ENCODE measurements around the gene ZAR1. TPM values are rescaled to one million over a fixed set of nuclear protein-coding genes. Genes with fewer than 3 reads are reported as not detected.

ZAR1 gene
- total RNA-seq, 1 experiment from 2014 or later, result not detected

DNA sequence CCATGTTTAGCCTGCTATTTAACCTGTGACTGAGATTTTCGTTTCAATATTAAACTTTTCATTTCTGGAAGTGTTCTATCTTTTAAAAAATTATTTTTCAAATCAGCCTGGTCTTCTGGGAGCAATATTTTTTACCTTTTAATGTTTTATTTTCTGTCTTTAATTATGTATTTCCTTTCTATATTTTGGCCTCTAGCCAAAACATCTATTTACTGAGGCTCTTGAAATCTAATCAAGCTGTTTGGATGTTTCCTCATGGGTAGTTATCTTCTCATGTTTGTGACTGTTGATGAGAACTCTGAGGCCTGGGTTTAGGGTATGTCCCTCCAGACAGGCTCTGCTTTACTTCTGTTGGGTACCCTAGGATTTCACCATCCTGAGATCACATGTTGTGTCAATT, 17.3 kb upstream of the ZAR1 start:
- H3K9me2 ChIP-seq (ENCODE audit: insufficient read depth), result no peaks in the 10 kb centered on the region
- H3K4me2 ChIP-seq, result no peak overlapping the region
- H3K27ac ChIP-seq, result no peak overlapping the region
- no peaks in the 10 kb centered on the region for H4K20me1 ChIP-seq (ENCODE audit: insufficient read depth)
- ChIA-PET POLR2A (ENCODE audit: unreplicated experiment) (no interaction called here), CTCF (no interaction called here)
- no peaks in the 10 kb centered on the region for H3K27me3 ChIP-seq (ENCODE audit: insufficient read depth, low read depth)
- no peak overlapping the region for H3K4me3 ChIP-seq
- no peaks in the 10 kb centered on the region for H3F3A ChIP-seq (ENCODE audit: insufficient read depth, low read depth)
- intact Hi-C loops (cut with micrococcal nuclease; ENCODE audit: unreplicated experiment), result no loop called here
- no peaks in the 10 kb centered on the region for H3K79me2 ChIP-seq (ENCODE audit: low read depth)
- no peak for DNase-seq
- no TSS peak for BruUV-seq (replicated peaks)
- no peaks in the 10 kb centered on the region for H3K4me1 ChIP-seq (replicated peaks; ENCODE audit: insufficient read depth)
- TF ChIP-seq EZH2 (IDR thresholded peaks at IDR 0.05; ENCODE audit: low read depth), result no peak
- TF ChIP-seq, protein P1, sequence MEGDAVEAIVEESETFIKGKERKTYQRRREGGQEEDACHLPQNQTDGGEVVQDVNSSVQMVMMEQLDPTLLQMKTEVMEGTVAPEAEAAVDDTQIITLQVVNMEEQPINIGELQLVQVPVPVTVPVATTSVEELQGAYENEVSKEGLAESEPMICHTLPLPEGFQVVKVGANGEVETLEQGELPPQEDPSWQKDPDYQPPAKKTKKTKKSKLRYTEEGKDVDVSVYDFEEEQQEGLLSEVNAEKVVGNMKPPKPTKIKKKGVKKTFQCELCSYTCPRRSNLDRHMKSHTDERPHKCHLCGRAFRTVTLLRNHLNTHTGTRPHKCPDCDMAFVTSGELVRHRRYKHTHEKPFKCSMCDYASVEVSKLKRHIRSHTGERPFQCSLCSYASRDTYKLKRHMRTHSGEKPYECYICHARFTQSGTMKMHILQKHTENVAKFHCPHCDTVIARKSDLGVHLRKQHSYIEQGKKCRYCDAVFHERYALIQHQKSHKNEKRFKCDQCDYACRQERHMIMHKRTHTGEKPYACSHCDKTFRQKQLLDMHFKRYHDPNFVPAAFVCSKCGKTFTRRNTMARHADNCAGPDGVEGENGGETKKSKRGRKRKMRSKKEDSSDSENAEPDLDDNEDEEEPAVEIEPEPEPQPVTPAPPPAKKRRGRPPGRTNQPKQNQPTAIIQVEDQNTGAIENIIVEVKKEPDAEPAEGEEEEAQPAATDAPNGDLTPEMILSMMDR (conservative IDR thresholded peaks at IDR 0.05), result no peak
- H2AFZ ChIP-seq, result no peak overlapping the region
- no peaks in the 10 kb centered on the region for H3K9me3 ChIP-seq (ENCODE audit: insufficient read depth, low read depth)
- no peaks in the 10 kb centered on the region for H3K36me3 ChIP-seq (ENCODE audit: low read depth)

DNA sequence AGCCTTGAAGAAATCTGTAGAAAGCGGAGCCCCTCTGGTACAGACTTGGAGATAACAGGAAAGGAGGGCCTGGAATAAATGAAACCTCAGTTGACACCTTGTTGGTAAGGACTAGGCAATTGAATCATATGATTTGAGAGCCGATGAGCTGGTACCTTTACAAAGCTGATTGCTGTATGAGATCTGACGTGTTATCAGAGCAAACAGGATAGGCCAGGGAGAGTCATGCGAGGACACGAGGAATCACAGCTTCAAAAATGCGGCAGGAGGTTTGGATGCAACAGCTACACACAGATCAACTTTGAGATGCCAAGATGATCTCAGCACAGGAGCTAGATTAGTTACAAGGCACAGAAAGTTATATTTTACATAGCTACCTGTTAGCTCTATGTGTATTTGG, 14.3 kb upstream of the ZAR1 start:
- Histone ChIP-seq H3F3A (ENCODE audit: insufficient read depth, low read depth) (no peaks in the 10 kb centered on the region), H3K27ac (no peak overlapping the region), H3K4me3 (no peak overlapping the region), H3K27me3 (ENCODE audit: insufficient read depth, low read depth) (no peaks in the 10 kb centered on the region), H2AFZ (no peak overlapping the region), H4K20me1 (ENCODE audit: insufficient read depth) (no peaks in the 10 kb centered on the region), H3K4me2 (no peak overlapping the region), H3K9me2 (ENCODE audit: insufficient read depth) (no peaks in the 10 kb centered on the region), H3K4me1 (replicated peaks; ENCODE audit: insufficient read depth) (no peaks in the 10 kb centered on the region), H3K36me3 (ENCODE audit: low read depth) (no peaks in the 10 kb centered on the region), H3K79me2 (ENCODE audit: low read depth) (no peaks in the 10 kb centered on the region), H3K9me3 (ENCODE audit: insufficient read depth, low read depth) (no peaks in the 10 kb centered on the region)
- POLR2A ChIA-PET (ENCODE audit: unreplicated experiment), result no interaction called here
- TF ChIP-seq EZH2 (IDR thresholded peaks at IDR 0.05; ENCODE audit: low read depth), result no peak
- TF ChIP-seq, protein P1 (conservative IDR thresholded peaks at IDR 0.05), result no peak
- DNase-seq, result no peak
- no TSS peak for BruUV-seq (replicated peaks)
- intact Hi-C loops (cut with micrococcal nuclease; ENCODE audit: unreplicated experiment), result no loop called here
- CTCF ChIA-PET, result no interaction called here

DNA sequence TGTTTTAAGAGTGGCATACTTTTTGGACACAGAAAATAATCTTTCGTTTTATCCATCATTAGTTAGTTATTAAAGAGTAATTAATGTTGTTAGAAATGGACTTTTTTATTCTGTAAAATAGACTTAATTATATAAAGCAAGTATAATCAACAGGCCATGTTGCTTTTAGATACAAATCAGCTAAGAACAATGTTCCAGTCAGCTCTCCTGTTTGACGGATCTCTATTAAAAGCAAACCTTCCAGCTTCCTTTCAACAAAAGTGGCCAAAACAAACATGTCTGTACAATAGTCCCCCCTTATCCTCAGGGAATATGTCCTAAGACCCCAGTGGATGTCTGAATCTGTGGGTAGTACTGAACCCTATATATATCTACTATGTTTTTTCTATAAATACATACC, 11.8 kb upstream of the ZAR1 start:
- Histone ChIP-seq H3F3A (ENCODE audit: insufficient read depth, low read depth) (no peaks in the 10 kb centered on the region), H3K4me1 (replicated peaks; ENCODE audit: insufficient read depth) (no peaks in the 10 kb centered on the region), H3K79me2 (ENCODE audit: low read depth) (no peaks in the 10 kb centered on the region), H3K4me3 (no peak overlapping the region), H2AFZ (no peak overlapping the region), H3K27ac (no peak overlapping the region), H3K9me3 (ENCODE audit: insufficient read depth, low read depth) (no peaks in the 10 kb centered on the region), H4K20me1 (ENCODE audit: insufficient read depth) (no peaks in the 10 kb centered on the region), H3K27me3 (ENCODE audit: insufficient read depth, low read depth) (no peaks in the 10 kb centered on the region), H3K36me3 (ENCODE audit: low read depth) (no peaks in the 10 kb centered on the region), H3K9me2 (ENCODE audit: insufficient read depth) (no peaks in the 10 kb centered on the region), H3K4me2 (no peak overlapping the region)
- DNase-seq, result no peak
- no peak for TF ChIP-seq EZH2 (IDR thresholded peaks at IDR 0.05; ENCODE audit: low read depth)
- TF ChIP-seq, protein P1 (conservative IDR thresholded peaks at IDR 0.05), result no peak
- intact Hi-C loops (cut with micrococcal nuclease; ENCODE audit: unreplicated experiment), result no loop called here
- BruUV-seq (replicated peaks), result no TSS peak
- POLR2A ChIA-PET (ENCODE audit: unreplicated experiment), result no interaction called here
- CTCF ChIA-PET, result no interaction called here
